DMS 273 (cell line): ENCODE measurements around the gene ABCA3.
A peak's percentile ranks its signal among the peaks of the same experiment; 100 is the strongest.

Source experiments
- DNase-seq: peaks from one replicate; lab custom pipeline; 2025; ENCODE audit not compliant: unreplicated experiment; lab: John Stamatoyannopoulos, UW

Gene ABCA3

GRCh38 chr16:2357331-2357730, 16.8 kb upstream of the ABCA3 start:
- no peak for DNase-seq

- no peak for DNase-seq
These were observed 10.0 kb upstream of the ABCA3 start for GRCh38 chr16:2350500-2350899.

GRCh38 chr16:2343211-2343610, 2.7 kb upstream of the ABCA3 start:
- DNase-seq: no peak

- no peak for DNase-seq
These were observed 1.2 kb upstream of the ABCA3 start for GRCh38 chr16:2341456-2342447.

DNA sequence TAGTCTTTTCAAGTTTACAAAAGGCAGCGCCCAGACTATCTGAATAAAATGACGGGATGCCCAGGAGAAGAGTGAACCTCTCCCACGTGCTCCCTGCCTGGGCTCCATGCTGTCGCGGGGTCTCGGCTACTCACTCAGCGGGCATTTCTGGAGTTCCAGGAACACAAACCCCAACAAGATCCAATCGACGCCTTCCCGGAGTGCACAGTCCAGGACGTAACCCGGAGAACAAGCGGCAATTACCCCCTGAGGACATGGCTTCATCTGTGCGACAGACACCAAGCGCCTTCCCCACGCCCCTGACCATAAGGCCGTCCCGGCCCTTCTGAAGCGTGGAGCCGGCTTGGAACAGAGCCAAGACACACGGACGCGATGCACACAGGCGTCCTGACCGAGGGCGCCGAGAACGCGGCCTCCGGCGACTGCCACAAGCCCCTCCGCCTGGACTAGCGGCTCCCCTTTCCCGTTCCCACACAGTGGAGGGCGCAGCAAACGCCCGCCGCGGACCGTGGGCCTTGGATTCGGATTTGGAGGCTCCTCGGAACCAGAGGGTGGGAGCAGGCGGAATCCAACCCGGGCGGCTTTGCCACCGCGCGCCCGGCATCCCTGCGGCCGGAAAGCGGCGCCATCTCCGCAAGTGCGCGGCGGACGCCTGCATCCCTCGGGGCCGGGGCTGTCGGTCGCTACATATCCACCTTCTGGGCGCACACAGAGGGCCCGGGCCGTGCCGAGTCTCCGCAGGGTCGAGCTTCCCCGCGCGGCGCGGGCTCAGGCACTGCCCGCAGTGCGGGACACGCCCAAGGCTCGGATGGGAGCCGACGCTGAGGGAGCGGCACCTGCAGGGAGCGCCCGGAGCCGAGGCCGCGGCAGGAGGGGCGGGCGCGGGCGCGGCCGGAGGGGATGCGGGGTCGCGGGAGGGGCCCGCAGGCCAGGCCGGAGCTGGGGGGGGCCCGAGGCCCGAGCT, 725 bp downstream of the ABCA3 start:
- DNase-seq: peak; percentile 86

DNA sequence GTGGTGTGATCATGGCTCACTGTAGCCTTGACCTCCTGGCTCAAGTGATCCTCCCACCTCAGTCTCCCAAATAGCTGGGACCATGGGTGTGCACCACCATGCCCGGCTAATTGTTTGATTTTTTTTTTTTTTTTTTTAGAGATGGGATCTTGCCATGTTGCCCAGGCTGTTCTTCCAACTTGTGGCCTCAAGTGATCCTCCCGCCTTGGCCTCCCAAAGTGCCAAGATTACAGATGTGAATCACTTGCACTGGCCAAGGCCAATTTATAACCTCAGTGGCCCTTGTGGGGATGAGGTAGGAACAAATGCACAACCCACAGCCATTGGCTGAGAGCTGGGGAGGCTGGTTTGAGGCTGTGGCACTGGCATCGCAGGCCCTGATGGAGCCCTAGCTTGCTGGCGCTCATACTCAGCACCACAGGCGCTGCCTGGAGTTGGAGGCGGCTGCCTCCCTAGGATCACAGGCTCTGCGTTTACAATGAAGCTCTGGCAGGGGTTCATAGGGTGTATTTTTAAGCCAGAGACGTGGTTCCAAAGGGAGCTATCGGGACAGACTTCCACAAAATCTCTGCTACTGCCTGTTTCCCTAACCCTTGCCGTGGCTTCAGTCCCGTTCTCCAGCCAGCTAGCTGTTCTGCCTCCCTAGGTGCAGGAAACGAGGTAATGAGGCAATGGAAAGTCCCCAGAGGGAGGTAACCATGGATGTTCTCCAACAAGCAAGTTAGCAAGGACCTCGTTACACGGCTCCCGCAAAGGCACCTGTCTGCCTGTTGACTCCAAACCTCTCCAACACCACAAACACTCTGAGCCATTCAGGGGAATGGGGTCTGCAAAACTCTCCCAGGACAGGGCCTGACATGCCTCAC, 2.9 kb downstream of the ABCA3 start:
- peak; percentile 23 for DNase-seq

DNA sequence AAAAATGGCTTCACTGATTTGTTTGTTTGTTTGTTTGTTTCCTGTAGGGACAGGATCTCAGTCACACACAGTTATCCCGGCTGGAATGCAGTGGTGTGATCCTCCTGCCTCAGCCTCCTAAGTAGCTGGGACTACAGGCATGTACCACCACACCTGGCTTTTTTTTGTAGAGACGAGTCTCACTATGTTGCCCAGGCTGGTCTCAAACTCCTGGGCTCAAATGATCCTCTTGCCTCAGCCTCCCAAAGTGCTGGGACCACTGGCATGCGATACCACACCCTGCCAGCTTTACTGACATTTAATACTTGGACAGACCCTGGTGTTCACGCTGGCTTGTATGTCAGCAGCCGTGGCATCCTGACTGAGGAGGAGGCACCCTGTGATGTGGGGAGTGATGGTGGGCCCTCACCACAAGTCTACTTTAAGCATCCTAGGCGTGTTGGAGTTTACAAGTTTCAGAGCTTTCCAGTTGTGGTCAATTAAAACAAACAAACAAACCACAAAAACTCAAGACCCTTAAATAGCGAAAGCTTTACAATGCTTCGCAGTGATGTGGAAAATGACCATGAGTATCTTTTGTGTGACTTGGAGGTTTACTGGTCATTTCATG, 5.1 kb downstream of the ABCA3 start:
- no peak for DNase-seq

- no peak for DNase-seq
These were observed 6.7 kb downstream of the ABCA3 start for GRCh38 chr16:2333772-2334379.

- no peak for DNase-seq
These were observed 7.3 kb downstream of the ABCA3 start for GRCh38 chr16:2333231-2333630.

GRCh38 chr16:2331931-2332267, 8.6 kb downstream of the ABCA3 start:
- DNase-seq: no peak

DNA sequence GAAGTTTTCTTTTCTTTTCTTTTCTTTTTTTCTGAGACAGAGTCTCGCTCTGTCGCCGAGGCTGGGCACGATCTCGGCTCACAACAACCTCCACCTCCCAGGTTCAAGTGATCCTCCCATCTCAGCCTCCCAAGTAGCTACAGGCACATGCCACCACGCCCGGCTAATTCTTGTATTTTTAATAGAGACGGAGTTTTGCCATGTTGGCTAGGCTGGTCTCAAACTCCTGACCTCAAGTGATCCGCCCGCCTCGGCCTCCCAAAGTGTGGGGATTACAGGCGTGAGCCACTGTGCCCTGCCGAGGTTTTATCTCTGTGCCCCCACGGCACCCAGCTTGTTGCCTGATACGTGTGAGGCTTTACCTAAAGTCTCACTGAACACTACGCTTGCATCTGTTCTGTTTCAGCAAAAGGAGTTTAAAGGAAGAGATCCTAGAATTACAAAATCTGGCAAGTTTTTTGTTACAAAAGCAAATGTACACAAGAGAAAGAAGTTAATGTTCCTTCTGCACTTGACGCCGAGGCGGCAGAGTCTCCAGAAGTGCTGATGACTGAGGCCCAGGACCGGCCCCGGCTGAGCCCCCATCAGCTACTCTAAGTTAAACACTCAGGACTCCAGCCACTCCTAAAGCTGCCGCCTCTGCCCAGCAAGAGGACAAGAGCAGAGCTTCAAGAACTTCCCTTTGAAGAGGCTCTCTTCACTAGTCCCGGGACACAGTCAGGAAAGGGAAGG, 9.2 kb downstream of the ABCA3 start:
- no peak for DNase-seq

- no peak for DNase-seq
These were observed 11.0 kb downstream of the ABCA3 start for GRCh38 chr16:2329532-2329931.

DNA sequence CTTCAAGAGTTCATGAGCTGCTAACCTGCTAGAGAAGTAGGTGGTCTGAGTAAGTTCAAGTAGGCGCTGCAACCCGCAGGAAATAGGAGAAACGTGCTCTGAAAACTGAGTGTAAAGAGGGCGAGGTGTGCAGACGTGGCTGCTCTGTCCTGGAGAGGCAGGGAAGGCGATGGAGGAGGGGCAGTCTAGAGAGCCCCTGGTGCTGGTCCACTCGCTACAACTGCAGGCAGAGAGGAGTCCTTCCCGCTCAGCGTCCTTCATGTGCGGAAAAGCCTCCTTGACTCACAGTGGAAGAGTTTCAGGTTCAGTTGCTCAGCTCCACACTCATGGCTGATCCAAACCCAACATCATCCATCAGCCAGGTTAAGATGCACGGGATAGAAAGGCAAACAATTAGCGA, 12.1 kb downstream of the ABCA3 start:
- DNase-seq: no peak

- DNase-seq: no peak
These were observed 14.3 kb downstream of the ABCA3 start for GRCh38 chr16:2326191-2326590.

- no peak for DNase-seq
These were observed 14.7 kb downstream of the ABCA3 start for GRCh38 chr16:2325791-2326190.

DNA sequence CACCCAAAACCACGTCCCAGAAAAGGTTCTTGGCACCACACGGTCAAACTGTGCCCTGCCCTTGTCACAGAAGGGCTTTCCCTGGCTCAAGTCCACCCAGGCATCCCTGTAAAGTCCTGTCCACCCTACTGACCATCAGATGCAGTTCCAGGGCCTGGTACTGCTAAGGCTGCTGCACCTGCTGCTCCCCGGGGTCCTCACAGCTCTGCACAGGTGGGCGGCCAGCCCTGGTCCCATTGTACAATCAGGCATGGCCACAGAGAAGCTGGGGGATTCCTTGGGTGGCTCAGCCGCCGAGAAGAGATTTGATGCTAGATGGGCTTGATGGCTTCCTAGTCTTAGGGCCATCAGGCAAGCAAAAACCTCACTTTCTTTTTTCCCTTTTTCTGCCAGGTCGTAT, 15.3 kb downstream of the ABCA3 start:
- no peak for DNase-seq

DNA sequence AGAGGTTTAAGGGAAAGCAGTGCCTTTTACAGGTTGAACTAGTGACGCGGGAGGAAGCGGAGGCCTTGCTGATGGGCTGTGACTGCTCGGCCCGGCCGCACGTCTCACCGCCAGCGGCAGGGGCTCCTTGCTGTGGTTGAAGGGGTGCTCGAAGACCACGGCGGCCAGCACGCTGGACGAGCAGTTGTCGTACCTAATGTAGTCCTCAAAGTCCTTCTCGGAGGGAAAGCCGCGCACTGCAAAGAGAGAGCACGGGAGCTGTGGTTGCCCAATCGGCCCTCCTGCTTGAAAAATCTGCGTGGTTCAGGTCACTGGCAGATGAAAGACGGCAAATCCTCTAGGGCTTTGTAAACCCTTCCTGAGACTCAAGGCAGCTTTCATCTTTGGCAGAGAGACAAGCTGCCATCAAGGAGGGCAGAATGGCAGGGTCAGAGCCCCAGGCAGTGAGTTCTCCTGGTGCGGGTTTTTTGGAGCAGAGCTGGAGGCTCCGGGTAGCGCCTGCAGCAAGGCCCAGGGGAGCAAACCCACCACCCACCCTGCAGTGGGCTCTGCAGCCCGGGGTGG, 16.1 kb downstream of the ABCA3 start:
- no peak for DNase-seq

DNA sequence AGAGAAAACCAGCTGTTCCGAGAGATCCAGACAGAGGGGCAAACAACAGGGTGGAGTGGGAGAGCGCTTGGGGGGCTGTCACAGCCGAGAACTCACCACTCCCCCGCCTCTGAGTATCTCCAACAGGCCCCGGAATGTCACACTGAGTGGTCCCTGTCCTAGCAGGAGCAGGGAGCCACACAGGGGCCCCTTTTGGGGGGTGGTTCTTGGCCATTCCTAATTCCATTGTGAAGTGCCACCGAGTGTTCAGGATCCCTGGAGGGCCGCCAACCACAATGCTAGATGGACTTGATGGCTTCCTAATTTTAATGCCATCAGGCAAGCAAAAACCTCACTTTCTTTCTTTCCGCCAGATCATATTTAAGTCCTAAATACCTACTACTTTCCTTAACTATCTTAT, 16.8 kb downstream of the ABCA3 start:
- no peak for DNase-seq

DNA sequence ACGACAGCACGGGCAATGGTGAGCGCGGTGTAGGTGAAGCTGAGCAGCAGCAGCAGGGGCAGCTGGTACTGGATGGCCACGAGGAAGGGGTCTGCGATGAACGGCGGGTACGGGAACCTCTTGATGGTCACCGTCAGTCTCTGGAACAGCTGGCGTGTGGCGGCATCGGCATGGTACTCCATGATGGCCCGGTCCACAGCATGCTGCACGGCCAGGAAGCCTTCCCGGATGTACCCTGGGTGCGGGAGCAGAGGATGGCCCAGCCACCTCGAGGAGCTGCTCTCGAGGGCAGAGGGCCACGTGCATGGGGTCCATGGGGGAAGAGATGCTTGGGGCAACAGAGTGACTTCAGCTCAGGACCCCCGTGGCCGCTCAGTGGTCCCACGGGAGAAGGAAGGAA, 20.9 kb downstream of the ABCA3 start:
- no peak for DNase-seq
